GM21825 (cell line): ENCODE measurements around the gene D2HGDH.
"Not testable (repeated sequence)": the region's sequence is repeated elsewhere in the genome, so short reads cannot be mapped to it uniquely, and the experiment has no call there.

Experiments used
- ATAC-seq: cut with Tn5 transposase; IDR thresholded peaks from one replicate; pipeline ENCODE4 v1.9.1; 2021; ENCODE audit warnings: mild to moderate bottlenecking, moderate library complexity; ENCODE audit not compliant: unreplicated experiment

Gene D2HGDH

GRCh38 chr2:241788572-241788971 lies 54.1 kb downstream of the D2HGDH start:
- no peak for ATAC-seq

- ATAC-seq, result not testable (repeated sequence)
Observed at GRCh38 chr2:241791385-241791784, 57.0 kb downstream of the D2HGDH start.

DNA sequence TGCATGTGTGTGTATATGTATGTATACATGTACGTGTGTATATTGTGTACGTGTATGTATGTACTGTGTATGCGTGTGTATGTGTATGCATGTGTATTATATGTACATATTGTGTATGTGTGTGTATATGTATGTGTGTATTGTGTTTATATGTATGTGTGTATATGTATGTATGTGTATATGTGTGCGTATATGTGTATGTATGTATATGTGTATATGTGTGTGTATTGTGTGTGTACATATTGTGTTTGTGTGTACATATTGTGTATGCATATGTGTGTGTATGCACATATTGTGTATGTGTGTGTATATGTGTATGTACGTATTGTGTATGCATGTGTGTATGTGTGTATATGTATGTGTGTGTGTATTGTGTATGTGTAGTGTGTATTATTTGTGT lies 59.0 kb downstream of the D2HGDH start:
- no peak for ATAC-seq

- no peak for ATAC-seq
Observed at GRCh38 chr2:241794250-241794823, 59.9 kb downstream of the D2HGDH start.

DNA sequence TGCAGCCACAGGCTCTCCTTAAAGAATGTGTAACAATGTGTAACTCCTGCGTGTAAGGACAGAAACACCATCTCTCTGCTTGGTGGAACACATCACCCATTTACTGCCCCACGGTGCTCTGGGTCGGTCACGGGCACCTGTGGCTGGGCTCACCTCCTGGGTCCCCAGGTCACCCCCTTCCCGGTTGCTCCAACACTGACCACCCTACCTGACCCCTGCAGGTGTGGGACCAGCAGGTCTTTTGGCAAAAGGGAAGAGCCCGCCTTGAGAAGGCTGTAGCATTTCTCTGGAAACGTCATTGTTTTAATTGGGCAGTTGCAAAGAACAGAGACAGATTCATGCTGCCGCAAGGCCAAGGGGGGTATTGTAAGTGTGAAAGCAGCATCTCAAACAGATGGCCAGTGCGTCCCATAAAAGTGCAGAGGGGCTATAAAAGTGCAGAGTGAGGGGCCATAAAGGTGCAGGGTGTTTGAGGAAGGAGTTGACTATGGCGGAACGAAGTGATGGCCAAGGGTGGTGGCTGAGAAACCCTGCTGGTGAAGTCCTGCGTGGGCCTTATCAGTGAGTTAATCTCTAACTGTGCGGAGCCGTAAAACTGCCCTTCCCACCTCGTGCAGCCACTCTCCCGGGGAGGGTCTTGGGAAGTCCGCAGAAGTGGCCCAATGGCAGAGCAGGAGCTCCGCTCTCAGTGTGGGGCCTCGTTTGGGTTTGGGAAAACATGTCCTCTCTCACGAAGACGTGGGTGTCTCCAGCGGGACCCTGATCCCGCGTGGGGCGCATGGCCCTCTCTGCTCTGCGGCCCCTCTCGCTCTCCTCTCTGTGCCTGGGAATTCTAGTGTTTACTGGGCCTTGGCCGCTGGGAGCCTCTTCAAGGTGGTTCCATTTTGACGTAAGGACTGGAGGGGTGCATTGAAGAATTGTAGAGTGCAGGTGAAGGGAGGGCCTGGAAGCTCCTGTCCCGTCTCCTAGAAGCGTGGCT lies 60.9 kb downstream of the D2HGDH start:
- no peak for ATAC-seq

DNA sequence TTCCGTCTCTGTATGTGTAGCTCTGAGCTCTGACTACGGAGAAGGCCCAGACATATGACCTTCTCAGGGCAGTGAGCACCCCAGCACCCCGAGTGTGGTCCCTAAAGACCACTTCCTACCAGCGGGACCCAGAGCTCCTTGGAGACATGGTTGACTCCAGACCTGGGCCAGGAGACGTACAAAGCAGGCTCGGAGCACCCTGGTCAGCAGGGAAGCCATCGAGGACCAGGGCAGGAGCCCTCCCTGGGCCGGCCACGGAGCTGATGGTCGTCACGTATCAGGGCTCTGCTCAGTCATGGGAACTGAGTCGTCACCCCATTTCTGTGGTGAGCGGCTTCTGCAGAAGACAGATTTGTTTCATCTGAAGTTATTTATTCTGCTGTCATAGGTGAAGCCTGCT lies 61.8 kb downstream of the D2HGDH start:
- ATAC-seq, result no peak

- no peak for ATAC-seq
Observed at GRCh38 chr2:241796610-241797138, 62.2 kb downstream of the D2HGDH start.

DNA sequence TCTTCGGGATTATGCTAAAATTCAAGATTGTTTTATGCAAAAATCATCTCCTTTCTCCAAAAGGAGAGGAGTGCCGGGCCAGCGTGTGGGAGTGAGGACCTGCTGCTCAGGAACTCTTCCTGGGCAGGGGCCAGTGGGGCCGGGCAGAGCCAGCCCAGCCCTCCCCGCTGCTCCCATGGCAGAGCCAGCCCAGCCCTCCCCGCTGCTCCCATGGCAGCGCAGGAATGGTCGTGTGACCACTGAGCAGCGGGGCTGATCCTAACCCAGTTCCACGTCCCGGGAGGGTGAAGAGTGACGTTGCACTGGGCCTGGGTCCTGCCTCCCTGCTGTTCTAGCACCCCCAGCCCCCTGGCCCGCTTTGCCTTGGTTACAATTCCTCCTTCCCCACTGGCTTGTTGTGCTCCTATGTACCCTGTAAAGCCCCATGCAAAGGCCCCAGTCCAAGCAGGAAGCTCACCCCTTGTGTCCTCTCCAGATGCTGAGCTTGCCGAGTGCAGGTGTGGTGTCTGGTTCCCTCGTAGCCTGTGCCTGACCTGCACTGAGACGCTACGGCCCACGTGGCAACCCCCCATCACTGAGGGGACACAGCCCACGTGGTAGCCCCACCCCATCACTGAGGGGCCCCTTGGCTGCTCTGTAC lies 63.1 kb downstream of the D2HGDH start:
- no peak for ATAC-seq

GRCh38 chr2:241798081-241798630 lies 63.7 kb downstream of the D2HGDH start:
- ATAC-seq, result no peak

DNA sequence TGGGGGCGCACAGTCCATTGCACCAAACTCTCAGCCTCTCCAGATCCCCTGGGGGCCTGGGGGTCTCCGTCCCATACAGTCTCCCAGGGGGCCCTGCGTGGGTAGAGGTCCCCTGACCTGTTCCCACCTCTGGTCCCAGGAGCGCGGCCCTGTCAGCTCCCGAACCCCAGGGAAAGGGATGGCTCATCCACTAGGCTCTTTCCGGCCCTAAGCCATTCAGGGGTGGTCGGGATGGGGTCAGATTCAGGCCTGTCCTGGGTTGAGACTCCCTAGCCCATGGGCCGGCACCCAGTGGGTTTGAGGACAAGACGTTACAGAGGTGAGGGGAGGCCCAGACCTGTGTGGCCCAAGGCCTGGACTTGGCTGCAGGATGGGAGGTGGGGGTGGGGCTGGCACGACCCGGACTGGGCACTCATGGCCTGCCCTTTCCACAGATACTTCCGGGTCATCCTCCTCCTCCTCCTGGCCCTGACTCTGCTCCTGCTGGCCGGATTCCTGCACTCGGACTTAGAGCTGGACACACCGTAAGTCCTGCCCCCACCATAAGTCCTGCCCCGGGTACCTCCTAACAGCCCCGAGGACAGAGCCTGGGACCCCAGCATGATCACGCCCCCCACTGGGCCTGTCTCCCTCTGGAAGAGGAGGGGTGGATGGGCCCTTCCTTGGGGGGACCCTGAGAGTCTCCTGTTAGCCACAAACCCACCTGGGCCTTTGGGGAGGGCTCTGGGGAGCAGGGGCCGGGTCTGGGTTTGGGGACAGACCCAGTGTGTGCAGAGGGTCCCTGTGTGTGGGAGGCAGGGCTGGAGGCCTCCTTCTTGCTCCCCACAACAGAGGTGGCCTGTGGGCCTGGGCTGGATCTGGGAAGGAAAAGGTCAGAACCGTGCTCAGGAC lies 64.4 kb downstream of the D2HGDH start:
- no peak for ATAC-seq

DNA sequence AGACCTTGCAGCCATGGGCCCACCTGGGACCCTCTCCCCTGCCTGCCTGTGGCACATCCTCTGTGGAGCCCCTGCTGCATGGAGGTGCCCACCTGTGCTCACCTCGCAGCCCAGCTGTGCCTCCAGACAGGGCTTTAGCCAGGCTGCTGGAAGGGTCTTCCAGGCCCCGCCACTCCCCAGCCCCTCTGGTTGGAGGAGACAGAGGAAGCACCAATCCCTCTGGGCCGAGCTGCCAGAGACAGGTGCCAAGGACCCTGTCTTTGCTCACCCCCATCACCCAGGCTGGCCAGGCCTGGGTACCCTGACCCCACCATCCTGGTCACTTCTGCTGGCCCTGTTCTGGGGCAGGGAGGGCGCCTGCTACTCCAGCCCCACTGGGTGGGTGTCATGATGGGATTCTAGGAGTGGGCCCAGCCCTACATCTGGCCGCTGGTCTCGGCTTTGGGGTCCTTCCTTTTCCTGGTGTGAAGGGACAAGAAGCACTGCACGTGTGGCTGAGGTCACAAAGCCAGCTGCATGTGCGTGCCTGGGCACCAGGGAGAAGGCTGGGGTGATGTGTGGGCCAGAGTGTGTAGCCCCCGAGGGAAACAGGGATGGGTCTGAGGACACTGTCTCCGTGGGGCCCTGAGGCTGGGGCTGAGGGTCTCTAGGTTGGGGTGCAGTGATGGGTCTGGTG lies 65.2 kb downstream of the D2HGDH start:
- ATAC-seq, result no peak

GRCh38 chr2:241800198-241800903 lies 65.9 kb downstream of the D2HGDH start:
- ATAC-seq, result not testable (repeated sequence)

GRCh38 chr2:241801611-241802420 lies 67.4 kb downstream of the D2HGDH start:
- no peak for ATAC-seq

GRCh38 chr2:241802421-241803318 lies 68.2 kb downstream of the D2HGDH start:
- no peak for ATAC-seq

DNA sequence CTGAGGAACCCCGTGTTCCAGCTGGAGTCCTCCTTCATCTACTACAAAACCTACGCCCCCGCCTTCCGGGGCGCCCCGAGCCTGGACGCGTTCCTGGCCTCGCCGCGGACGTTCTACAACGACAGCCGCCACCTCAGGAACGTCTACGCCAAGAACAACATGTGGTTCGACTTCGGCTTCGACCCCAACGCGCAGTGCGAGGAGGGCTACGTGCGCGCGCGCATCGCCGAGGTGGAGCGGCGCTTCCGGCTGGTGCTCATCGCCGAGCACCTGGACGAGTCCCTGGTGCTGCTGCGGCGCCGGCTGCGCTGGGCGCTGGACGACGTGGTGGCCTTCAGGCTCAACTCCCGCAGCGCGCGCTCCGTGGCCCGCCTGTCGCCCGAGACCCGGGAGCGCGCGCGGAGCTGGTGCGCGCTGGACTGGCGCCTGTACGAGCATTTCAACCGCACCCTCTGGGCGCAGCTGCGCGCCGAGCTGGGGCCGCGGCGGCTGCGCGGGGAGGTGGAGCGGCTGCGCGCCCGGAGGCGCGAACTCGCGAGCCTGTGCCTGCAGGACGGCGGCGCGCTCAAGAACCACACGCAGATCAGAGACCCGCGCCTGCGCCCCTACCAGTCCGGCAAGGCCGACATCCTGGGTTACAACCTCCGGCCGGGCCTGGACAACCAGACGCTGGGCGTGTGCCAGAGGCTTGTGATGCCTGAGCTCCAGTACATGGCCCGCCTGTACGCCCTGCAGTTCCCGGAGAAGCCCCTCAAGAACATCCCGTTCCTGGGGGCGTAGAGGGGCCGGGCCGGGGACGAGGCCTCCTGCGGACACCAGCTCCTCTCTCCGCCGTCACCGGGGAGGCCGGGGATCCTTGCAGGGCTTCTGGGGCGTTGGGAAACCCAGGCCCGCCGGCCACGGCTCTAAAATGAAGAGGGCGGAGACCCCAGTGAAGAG lies 69.2 kb downstream of the D2HGDH start:
- ATAC-seq, result no peak
